Right renal cortex interstitium (tissue), 3 donors: ENCODE data around the gene TYRP1. TPM values are rescaled to one million over a fixed set of nuclear protein-coding genes. Genes with fewer than 3 reads are reported as not detected.
"Not testable (repeated sequence)": the region's sequence is repeated elsewhere in the genome, so short reads cannot be mapped to it uniquely, and the experiment has no call there.

ENCODE experiments used
- DNase-seq, 3 donors: peaks; one replicate each; pipeline ENCODE4 v3.0.0-alpha.2; 2013; ENCODE audit warnings: low read depth in 3 of 3, low spot score in 2 of 3
- polyA plus RNA-seq, 3 donors: library from polyadenylated mRNA; unstranded; fragments of 120-200 nt; gene quantifications; one replicate each; pipeline ENCODE4 v1.2.1, GENCODE V29; 2013; ENCODE audit not compliant: insufficient read length in 3 of 3

TYRP1 gene, protein sequence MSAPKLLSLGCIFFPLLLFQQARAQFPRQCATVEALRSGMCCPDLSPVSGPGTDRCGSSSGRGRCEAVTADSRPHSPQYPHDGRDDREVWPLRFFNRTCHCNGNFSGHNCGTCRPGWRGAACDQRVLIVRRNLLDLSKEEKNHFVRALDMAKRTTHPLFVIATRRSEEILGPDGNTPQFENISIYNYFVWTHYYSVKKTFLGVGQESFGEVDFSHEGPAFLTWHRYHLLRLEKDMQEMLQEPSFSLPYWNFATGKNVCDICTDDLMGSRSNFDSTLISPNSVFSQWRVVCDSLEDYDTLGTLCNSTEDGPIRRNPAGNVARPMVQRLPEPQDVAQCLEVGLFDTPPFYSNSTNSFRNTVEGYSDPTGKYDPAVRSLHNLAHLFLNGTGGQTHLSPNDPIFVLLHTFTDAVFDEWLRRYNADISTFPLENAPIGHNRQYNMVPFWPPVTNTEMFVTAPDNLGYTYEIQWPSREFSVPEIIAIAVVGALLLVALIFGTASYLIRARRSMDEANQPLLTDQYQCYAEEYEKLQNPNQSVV
- polyA plus RNA-seq = 1 to 10 TPM; 1.1 to 2.1 (median 1.2) TPM

DNA sequence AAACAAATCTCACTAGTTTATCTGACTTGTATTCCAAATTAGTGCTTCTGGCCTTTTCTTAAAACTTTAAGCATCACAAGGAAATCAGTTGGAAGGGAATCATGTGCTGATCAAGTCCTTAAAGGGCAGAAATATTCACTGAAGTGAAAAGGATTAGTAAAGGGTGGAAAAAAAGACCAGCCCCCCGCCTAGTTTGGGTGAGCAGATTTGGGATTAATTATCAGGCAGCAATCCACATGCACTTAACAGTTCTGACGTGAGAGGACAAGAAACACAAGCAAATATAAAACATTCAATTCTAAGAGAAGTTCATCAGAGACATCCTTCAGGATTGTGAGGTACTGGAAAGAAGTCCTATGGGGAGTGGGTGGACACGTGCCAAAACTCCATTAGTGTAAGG, at the start of gene TYRP1:
Gene TYRP1 (plus strand): TSS at position 245 of the 400 bp plus-strand sequence. CDS start 612 bp downstream, outside the sequence.
- no peak for DNase-seq

DNA sequence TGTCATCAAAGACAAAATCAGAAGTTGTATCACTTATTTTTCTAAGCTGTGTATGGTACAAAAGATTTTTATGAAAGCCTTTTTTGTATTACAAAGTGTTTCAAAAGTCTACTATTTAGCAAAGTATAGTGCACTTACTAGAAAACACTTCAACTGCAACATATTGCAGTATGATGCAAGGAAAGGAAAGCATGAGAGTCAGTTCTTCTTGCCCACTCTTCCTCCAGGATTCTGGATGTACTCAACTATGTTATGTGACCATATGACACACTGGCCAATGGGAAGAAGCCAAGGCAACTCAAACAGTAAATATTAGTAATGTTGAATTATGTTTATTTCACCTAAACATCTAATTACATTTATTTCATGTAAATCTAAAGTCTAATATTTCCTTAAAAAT, 49.5 kb upstream of the TYRP1 start:
- DNase-seq = no peak

DNA sequence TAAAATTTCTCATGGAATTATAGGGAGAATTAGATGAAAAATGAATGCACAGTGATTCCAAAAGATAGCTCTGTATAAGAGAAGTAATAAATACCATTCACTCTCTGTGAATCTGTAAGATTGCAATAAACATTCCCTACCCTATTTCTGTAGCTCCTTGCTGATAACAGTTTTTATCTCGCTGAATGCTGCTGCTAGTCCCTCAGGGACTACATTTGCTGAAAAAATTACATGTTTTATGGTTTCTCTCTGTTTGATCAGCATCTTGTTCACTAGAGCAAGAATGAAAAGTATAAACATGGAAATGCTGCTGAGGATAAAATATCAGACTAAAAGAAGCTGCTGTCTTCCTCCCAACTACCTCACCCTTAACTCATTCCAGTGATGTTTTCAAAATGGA, 44.3 kb upstream of the TYRP1 start:
- no peak for DNase-seq

DNA sequence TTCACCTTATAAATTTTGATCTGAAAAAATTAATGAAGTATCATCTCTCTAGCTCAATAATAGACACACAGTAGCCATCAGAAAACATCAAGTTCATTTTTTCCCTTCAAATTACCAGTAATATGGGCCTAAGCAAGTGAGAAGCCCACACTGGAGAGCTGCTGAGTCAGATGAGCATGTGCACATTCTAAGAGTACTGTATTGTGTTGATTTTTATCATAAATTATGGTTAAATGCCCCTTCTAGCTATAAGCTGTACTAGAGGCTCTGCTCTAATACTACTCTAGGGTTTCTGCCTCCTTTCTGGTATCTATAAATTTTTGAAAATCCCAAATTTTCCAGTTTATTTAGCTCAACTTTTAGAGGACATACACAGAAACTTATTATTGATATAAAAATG, 42.1 kb upstream of the TYRP1 start:
- DNase-seq = no peak

DNA sequence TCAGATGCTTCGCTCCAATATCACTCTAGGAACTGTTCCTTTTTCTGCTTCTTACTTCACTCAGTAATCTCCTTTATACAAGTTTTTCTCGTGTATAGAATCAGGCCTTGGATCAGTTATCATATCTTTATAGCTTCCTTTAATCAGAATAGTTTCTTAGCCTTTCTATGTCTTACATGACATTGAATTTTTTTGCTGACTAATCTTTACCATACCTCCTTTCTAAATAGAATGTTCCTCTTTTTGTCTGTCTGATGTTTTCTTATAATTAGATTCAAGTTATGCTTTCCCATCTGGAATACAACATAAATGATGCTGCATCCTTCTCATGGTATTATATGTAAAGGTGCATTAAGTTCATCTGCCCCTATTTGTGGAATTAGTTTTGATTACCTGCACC, 40.2 kb upstream of the TYRP1 start:
- DNase-seq = no peak

DNA sequence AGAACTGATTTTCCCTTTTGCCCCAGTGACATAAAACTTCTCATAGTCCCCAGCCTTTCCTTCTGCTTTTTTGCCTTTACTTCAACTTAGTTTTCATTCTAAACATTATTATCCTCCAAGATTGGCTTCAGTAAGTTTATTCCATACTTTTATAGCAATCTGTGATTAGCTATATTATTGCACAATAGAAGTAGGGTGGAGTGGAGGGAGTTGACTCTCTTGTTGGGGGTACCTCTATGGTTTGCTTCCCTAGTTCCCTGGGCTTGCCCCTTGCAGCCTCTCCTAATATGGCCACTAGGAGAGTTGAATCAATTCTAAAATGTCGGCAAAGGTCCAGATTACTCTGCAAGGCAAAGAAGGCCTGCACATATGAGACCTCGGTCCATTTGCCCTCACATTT, 36.4 kb upstream of the TYRP1 start:
- DNase-seq = no peak

DNA sequence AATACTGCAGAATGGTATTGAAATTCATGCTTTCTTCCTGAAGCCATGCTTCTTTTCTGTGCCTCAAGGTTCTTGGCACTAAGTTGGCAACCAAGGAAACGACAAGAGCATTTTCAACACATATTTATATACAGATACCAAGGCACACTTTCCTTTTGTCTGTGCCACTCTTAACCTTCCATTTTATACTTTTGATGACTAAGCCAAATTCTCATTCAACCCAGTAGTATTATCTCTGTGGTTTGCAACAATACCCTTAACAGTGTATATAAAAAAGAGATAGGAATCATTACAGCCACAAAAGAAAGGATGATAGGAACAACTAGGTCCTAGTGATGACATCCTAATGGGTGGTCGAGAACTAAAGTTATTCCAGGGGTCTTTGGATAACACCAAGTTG, 36.0 kb upstream of the TYRP1 start:
- DNase-seq = no peak

DNA sequence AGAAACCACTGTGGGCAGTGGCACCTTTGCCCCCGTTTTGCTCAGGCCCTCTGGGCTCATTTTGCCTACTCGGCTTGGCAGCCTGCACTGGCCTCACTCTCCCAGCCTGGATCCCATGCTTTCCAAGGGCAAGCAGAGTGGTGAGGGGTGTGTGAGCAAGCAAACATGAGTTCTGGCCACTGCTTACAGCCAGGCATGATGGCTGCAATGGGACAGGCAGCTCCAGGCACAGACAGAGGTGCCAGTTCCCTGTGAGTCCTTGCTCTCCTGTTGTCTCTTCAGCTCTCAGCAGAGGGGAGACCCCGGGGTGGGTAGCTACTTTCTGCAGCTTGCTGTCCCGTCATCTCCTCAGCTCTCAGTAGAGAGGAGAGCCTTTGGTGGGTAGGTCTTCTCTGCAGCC, 35.2 kb upstream of the TYRP1 start:
- no peak for DNase-seq

DNA sequence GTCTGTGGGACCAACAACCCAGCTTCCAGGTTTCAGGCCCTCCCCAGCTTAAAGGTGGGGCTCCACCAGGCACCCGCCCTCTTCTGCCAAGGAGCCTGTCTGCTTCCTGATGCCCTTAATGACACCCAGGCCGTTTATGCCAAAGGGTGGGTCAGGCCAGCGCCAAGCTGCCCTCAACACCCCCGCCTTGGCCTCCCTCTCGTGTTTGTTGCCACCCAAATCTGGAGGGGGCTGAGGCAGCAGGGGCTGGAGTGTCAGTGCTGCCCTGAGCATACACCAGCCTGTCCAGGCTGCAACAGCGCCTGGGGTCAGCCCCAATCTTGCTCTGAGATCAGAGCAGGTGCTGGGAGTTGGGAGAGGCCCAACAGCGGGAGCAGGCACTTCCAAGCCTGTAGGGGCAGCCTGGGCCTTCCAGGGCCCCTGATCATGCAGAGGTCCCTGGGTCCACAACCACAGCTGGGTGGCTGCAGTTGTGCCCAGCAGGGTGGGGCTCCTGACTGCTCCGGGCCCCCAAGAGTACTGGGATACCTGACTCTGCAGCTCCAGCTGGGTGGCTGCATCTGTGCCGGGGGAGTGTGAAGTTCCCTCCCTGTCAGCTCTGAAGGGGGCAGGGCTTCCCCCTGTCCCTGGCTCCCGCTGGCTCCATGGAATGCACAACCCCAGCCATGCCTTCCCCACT, 34.5 kb upstream of the TYRP1 start:
- DNase-seq = no peak

DNA sequence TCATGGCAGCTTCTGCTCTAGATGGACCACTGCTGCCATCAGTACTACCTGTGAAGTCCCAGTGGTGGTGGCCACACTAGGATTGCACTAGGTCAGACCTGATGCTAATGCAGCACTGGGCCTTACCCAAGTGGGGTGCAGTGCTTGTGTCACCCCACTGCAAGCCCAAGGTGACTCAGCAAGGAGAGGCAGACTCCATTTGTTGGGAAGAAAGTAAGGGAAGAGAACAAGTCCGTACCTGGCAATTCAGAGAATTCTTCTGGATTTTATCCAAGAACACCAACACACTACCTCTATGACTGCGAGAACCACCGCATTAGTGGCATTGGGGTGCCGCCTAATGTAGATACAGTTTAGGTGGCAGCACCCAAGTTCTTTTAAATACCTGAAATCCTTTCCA, 34.0 kb upstream of the TYRP1 start:
- DNase-seq = no peak

DNA sequence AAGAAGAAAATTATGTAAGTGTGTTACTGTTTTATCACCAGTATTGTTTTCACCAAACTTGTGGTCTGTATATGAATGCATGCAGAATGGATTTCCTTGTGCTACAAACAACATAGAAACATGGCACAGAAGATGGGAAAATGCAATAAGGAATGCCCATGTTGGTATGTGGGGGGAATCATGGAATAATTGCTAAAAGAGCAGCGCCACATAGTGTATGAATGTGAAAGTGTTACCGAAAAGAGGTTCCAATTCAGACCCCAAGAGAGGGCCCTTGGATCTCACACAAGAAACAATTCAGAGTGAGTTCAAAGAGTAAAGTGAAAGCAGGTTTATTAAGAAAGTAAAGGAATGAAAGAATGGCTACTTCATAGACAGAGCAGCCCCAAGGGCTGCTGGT, 26.4 kb upstream of the TYRP1 start:
- DNase-seq = no peak

DNA sequence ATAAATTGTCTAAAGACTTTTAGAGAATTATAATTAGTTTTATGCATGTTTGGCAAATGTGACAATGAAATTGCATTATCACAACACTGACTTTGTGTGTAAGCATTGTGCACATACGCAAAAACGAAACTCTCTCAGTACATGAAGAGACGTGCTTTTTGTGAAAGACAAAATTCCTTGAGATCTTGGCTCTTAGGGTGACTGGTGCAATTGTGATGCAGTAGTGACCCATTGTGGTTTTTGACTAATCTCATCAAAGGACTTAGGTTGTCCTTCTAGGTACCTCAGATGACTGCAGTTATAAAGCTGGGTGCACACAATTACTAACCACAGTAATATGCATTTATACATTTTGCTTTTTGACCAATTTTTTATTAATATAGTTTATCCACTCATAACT, 25.3 kb upstream of the TYRP1 start:
- DNase-seq = no peak

DNA sequence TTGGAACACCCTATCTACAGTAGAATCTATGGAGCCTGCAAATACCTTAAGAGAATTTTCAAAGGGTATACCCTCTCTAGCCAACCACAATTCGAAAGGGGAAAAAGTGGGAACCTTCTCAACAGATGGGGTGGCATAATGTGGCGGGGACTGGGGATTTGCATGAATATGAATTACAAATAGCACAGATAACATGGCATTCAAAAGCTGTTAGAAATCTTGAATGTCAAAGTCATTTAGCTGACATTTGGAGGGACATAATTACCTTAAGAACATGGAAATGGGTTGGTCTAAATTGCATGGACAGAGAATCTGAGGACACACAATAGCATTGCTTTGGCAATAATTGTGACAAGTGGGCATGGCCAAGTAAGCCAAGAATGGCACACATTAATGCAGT, 23.2 kb upstream of the TYRP1 start:
- no peak for DNase-seq

DNA sequence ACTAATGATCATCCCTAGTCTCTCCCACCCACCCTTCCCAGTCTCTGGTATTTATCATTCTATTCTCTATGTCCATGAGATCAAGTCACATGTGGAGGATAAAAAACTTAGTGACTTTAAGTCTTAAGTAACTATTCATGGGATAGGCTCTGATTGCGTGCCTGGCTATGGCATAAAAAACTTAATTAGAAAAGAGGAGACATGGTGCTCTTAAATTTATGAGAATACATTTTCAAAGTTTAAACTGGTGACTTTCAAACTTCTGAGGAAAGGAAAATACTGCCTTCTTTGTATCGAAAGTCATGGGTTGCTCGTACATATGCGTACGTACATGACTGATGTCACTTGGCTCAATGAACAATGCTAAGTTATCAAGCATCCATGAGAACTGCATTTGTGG, 18.2 kb upstream of the TYRP1 start:
- DNase-seq = no peak

DNA sequence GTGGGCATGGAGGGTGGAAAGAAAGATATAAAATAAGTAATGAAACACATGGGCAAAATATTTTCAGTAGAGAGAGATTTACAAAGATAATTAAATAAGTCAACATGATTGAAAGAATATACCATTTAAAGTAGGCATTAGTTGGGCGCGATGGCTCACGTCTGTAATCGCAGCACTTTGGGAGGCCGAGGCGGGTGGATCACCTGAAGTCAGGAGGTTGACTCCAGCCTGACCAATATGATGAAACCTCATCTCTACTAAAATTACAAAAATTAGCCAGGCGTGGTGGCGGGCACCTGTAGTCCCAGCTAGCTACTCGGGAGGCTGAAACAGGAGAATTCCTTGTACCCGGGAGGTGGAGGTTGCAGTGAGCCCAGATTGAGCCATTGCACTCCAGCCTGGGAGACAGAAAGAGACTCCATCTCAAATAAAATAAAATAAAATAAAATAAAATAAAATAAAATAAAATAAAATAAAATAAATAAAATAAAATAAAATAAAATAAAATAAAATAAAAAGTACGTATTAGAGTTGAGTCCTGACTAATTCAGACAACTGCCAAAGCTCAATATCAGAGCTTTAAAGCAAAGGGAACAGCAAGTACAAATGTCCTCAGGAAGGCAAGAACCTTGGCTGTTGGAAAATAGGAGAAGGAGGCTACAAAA, 15.6 kb upstream of the TYRP1 start:
- not testable (repeated sequence) for DNase-seq

DNA sequence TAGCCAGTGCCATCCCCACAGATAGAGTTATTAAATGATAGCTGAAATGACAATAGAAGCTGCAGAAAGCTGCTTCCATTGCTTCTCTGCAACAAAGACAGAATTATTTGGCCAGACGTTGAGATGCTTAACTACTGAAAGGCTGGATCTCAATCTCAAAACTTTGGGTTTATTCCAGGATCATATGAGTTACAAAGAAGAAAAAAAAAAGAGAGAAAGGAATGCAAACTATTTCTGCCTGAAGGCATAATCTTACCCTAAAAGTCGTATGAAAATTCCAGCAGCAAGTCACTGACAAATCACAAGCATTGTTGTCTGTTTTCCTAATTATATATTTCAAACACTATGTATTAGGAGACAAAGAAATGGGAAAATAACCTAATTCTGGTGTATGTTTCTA, 12.8 kb upstream of the TYRP1 start:
- DNase-seq = no peak

DNA sequence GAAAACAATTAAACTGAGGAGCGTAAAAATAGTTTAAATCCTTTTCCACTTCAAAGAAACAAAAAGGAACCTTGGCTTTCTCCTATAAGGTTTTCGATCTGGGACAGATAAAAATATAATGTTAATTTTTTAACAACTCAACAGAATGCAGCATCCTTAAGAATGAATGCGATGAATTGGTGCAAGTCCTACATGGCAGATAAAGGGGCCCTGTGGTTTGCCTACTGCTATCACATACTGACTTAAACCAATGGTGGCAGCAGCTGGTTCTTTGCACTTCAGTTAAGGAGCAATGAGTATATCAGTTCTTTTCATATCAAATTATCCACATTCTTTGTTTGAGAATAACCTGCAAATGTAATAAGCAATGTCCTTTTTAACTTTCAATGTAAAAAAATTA, 12.4 kb upstream of the TYRP1 start:
- DNase-seq = no peak

DNA sequence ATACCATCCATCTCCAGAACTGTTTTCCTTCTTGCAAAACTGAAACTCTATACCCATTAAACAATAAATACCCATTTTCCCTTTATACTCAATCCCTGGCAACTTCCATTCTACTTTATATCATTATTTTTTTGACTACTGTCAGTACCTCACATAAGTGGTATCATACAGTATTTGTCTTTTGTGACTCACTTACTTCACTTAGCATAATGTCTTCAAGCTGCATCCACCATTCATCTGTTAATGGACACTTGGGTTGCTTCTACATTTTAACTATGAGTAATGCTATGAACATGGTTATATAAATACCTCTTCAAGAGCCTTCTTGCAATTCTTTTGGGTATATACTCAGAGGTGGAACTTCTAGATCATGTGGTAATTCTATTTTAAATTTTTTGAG, 11.6 kb upstream of the TYRP1 start:
- no peak for DNase-seq

DNA sequence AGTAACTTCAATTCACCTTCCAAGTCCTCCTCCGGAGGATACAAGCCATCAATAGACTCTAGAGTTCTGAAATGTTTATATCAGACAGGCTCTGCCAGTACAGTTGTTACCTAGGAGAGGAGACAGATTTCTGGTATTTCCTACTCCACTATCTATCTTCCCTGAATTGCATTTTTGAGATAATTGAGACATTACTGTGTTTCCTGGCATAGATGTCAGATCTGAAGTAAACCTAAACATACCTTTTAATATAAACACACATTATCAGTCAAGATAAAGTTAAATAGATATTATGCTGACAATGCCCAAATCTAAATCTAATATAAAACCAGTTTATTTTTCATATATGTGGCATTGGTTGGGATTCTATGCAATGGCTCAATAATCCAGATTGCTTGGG, 8.2 kb upstream of the TYRP1 start:
- DNase-seq = no peak

DNA sequence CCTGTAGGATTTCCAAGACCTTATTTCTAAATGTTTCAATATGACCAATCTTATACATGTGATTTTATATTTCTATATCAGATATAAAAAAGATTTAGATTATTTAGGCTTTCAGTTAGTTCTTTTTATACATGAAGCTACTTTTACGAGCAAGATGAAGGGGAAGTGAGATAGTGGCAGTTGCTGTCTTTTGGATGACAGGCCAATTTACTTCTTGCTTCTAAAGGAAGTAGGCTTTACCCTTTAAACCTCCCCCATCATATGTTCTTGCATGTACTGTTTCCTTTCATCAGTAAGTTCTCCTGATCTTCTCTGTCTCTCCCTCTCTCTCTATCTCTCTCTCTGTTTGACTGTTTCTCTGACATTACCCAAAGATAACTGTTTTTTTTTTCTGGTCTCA, 4.0 kb upstream of the TYRP1 start:
- no peak for DNase-seq

DNA sequence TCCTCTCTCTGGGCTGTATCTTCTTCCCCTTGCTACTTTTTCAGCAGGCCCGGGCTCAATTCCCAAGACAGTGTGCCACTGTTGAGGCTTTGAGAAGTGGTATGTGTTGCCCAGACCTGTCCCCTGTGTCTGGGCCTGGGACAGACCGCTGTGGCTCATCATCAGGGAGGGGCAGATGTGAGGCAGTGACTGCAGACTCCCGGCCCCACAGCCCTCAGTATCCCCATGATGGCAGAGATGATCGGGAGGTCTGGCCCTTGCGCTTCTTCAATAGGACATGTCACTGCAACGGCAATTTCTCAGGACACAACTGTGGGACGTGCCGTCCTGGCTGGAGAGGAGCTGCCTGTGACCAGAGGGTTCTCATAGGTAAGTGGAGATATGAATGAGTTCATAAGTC, 828 bp downstream of the TYRP1 start:
- DNase-seq = no peak

DNA sequence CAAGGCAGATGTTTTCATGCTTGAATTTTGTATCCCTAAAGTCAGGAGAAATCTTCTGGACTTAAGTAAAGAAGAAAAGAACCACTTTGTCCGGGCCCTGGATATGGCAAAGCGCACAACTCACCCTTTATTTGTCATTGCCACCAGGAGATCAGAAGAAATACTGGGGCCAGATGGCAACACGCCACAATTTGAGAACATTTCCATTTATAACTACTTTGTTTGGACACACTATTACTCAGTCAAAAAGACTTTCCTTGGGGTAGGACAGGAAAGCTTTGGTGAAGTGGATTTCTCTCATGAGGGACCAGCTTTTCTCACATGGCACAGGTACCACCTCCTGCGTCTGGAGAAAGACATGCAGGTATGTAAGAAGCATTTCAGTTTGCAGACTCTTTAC, 2.3 kb downstream of the TYRP1 start:
- DNase-seq = no peak
